Right lobe of liver (tissue), 4 donors: ENCODE measurements around the gene LAMB3.

Experiments used
- POLR2A ChIP-seq: fragments of 450-650 bp; IDR thresholded peaks from one replicate; pipeline ENCODE4 v1.6.1; 2017; ENCODE audit warnings: antibody characterized with exemption, mild to moderate bottlenecking
- TF ChIP-seq, protein P1 (sequence below), 4 donors: fragments of 200-600 bp in 3 of 4; fragments of 450-650 bp in 1 of 4; IDR thresholded peaks; one replicate each; pipeline versions ENCODE4 v1.5.1 to v1.8.0; 2016 to 2022; ENCODE audit warnings: antibody characterized with exemption in 4 of 4, mild to moderate bottlenecking in 2 of 4
- donor health status: DM: no; HTN: no; CAD: no.
- donor health status: DM: no; HTN: no; CAD: no.
- donor health status: DM: no; HTN: yes; CAD: no.

DNA sequence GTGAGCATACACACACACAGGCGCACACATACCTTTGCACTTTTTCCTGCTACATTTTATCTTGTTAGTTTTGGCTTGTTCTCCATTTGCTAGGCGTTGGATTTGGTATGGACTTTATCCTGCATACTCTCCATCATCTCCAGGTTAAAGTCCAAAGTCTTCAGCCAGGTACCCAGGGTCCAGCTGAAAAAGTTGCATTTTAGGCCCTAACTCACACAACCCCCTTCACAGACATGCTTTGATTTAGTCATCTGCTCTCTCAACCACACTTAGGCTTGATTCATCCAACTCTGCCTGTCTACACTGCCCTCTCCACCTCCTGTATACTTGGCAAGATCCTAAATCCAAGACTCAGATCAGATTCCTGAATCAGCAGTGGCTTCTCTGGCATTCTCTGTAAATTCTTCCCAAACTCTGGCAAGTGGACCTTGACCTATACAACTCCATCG is 10.7 kb upstream of the LAMB3 start:
- TF ChIP-seq, protein P1, sequence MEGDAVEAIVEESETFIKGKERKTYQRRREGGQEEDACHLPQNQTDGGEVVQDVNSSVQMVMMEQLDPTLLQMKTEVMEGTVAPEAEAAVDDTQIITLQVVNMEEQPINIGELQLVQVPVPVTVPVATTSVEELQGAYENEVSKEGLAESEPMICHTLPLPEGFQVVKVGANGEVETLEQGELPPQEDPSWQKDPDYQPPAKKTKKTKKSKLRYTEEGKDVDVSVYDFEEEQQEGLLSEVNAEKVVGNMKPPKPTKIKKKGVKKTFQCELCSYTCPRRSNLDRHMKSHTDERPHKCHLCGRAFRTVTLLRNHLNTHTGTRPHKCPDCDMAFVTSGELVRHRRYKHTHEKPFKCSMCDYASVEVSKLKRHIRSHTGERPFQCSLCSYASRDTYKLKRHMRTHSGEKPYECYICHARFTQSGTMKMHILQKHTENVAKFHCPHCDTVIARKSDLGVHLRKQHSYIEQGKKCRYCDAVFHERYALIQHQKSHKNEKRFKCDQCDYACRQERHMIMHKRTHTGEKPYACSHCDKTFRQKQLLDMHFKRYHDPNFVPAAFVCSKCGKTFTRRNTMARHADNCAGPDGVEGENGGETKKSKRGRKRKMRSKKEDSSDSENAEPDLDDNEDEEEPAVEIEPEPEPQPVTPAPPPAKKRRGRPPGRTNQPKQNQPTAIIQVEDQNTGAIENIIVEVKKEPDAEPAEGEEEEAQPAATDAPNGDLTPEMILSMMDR (IDR thresholded peaks at IDR 0.05), result no peak
- TF ChIP-seq POLR2A, result peak; percentile 31
